K562 (cell line): ENCODE results near the gene STK11. TPM values are rescaled to one million over a fixed set of nuclear protein-coding genes. Genes with fewer than 3 reads are reported as not detected.

Source experiments
- DLX4 ChIP-seq: fragments of 250-450 bp; sonication (Bioruptor Pico); IDR thresholded peaks from 2 replicates; pipeline ENCODE4 v1.6.1; 2021; ENCODE audit warnings: mild to moderate bottlenecking
- EHMT2 ChIP-seq: fragments of 450-650 bp; IDR thresholded peaks from 2 replicates; pipeline ENCODE4 v1.6.1; 2018; ENCODE audit warnings: antibody characterized with exemption
- NFATC3 ChIP-seq: fragments of 450-650 bp; IDR thresholded peaks from 2 replicates; pipeline ENCODE4 v1.6.1; 2017; ENCODE audit warnings: mild to moderate bottlenecking
- PHF20 ChIP-seq: fragments of 450-650 bp; IDR thresholded peaks from 2 replicates; pipeline ENCODE4 v1.6.1; 2018; ENCODE audit not compliant: partially characterized antibody
- POLR2G ChIP-seq: fragments of 200-400 bp; formaldehyde crosslinking; IDR thresholded peaks from 2 replicates; pipeline ENCODE4 v1.6.1; 2017; ENCODE audit warnings: low read depth, mild to moderate bottlenecking, antibody characterized with exemption, low read length, moderate library complexity
- SMARCA4 ChIP-seq: fragments of 450-650 bp; IDR thresholded peaks from 2 replicates; pipeline ENCODE4 v1.6.1; 2016
- SRSF3 ChIP-seq: fragments of 200-400 bp; formaldehyde crosslinking; IDR thresholded peaks from 2 replicates; pipeline ENCODE4 v1.6.1; 2016; ENCODE audit warnings: mild to moderate bottlenecking, low read length, moderate library complexity; ENCODE audit not compliant: insufficient read depth
- TBL1XR1 ChIP-seq, 2 experiments: IDR thresholded peaks; 2 replicates each; pipeline ENCODE4 v1.6.1; 2012; ENCODE audit warnings: improper control_type of control experiment in 2 of 2, low read length in 2 of 2, mild to moderate bottlenecking in 1 of 2
- TFAM ChIP-seq: fragments of 250-450 bp; sonication (Bioruptor Pico); conservative IDR thresholded peaks from 2 replicates; pipeline ENCODE4 v1.5.0; 2021; ENCODE audit warnings: mild to moderate bottlenecking, moderate library complexity
- ZBTB33 ChIP-seq: sonication (generic); formaldehyde crosslinking; IDR thresholded peaks from 2 replicates; pipeline ENCODE4 v1.8.1; 2023; ENCODE audit warnings: mild to moderate bottlenecking, missing genetic modification reagents
- ZFPM2 ChIP-seq: fragments of 250-450 bp; sonication (Bioruptor Pico); IDR thresholded peaks from 2 replicates; pipeline ENCODE4 v1.5.1; 2022; ENCODE audit warnings: mild to moderate bottlenecking
- ZNF217 ChIP-seq: sonication (generic); formaldehyde crosslinking; IDR thresholded peaks from 2 replicates; pipeline ENCODE4 v1.8.0; 2022; ENCODE audit warnings: mild to moderate bottlenecking, missing genetic modification reagents
- polyA plus RNA-seq, 8 experiments: library from polyadenylated mRNA; depleted of rRNA in 4 of 8; stranded (reverse) in 5 of 8; unstranded in 3 of 8; fragments of >200 nt; fragmentation: Nextera tagmentation in 2 of 8; fragmentation: Illumina TruSeq in 1 of 8; extraction: Ambion mirVana in 2 of 8; extraction: Trizol in 1 of 8; gene quantifications; 2 replicates each; pipeline versions ENCODE4 v1.2.1 to v1.2.3, GENCODE V29; 2011 to 2014; ENCODE audit warnings: inconsistent platforms in 1 of 8, missing spikeins in 1 of 8
- total RNA-seq, 7 experiments: library from RNA; depleted of rRNA in 6 of 7; stranded (reverse); fragments of >200 nt in 6 of 7; fragmentation: Illumina TruSeq in 2 of 7; extraction: Trizol in 2 of 7; gene quantifications; 2 replicates each; pipeline versions ENCODE4 v1.2.1 to v1.2.3, GENCODE V29; 2011 to 2021; ENCODE audit warnings: low replicate concordance in 1 of 7
- TF ChIP-seq, protein P1 (sequence below): sonication (generic); formaldehyde crosslinking; IDR thresholded peaks from 2 replicates; pipeline ENCODE4 v1.8.1; 2023; ENCODE audit warnings: mild to moderate bottlenecking, missing genetic modification reagents
- TF ChIP-seq, protein P2 (sequence below): sonication (generic); formaldehyde crosslinking; IDR thresholded peaks from 2 replicates; pipeline ENCODE4 v1.8.0; 2022; ENCODE audit warnings: mild to moderate bottlenecking, missing genetic modification reagents, borderline replicate concordance
- TF ChIP-seq, protein P3 (sequence below): fragments of 150-350 bp; IDR thresholded peaks from 2 replicates; pipeline ENCODE4 v1.6.1; 2014; ENCODE audit warnings: low read depth, mild to moderate bottlenecking, low read length, borderline replicate concordance
- TF ChIP-seq, protein P4 (sequence below): fragments of 450-650 bp; formaldehyde crosslinking; IDR thresholded peaks from 2 replicates; pipeline ENCODE4 v1.4.0; 2020; ENCODE audit warnings: mild to moderate bottlenecking, moderate library complexity

Gene STK11
- total and polyA plus RNA-seq, 9 of the 15 experiments (the other 6 are each of a cell fraction or from before 2014, with no cell fraction given), result 0.15 to 96.5 (median 31.7) TPM

DNA sequence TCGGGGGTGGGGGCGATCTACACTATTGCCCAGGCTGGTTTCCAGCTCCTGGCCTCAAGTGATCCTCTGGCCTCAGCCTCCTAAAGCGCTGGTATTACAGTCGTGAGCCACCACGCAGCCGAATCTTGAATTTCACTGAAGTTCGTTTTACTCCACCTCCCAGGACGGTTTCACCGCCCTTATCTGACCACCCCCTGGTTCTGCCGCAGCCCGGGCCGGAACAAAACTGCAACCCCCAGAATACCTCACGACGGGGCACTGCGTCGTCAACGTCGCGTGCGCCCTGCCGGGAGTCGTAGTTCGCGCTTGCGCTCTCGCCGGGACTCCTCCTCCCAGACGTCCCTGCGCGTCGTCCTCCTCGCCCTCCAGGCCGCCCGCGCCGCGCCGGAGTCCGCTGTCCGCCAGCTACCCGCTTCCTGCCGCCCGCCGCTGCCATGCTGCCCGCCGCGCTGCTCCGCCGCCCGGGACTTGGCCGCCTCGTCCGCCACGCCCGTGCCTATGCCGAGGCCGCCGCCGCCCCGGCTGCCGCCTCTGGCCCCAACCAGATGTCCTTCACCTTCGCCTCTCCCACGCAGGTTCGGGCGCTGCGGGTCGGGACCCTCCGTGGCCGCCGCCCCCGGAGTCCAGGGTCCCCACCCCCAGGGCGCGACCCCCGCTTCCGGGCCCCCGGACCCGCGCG is 36.0 kb downstream of the STK11 start, which contains the start of gene ATP5F1D (continued):
- TF ChIP-seq, protein P1, sequence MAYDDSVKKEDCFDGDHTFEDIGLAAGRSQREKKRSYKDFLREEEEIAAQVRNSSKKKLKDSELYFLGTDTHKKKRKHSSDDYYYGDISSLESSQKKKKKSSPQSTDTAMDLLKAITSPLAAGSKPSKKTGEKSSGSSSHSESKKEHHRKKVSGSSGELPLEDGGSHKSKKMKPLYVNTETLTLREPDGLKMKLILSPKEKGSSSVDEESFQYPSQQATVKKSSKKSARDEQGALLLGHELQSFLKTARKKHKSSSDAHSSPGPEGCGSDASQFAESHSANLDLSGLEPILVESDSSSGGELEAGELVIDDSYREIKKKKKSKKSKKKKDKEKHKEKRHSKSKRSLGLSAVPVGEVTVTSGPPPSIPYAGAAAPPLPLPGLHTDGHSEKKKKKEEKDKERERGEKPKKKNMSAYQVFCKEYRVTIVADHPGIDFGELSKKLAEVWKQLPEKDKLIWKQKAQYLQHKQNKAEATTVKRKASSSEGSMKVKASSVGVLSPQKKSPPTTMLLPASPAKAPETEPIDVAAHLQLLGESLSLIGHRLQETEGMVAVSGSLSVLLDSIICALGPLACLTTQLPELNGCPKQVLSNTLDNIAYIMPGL, result peak; percentile 52; the same call in 1 of the 2 replicates
- peak; percentile 90 for TF ChIP-seq POLR2G
- no peak for TF ChIP-seq TFAM (CRISPR knock-in tag)
- TF ChIP-seq TBL1XR1 (IDR thresholded peaks at IDR 0.05; ENCODE audit: low read length in 2 of 2), result peak in 1 of 2 experiments; percentile 75; a peak in 2 of 4 replicates
- TF ChIP-seq, protein P2, sequence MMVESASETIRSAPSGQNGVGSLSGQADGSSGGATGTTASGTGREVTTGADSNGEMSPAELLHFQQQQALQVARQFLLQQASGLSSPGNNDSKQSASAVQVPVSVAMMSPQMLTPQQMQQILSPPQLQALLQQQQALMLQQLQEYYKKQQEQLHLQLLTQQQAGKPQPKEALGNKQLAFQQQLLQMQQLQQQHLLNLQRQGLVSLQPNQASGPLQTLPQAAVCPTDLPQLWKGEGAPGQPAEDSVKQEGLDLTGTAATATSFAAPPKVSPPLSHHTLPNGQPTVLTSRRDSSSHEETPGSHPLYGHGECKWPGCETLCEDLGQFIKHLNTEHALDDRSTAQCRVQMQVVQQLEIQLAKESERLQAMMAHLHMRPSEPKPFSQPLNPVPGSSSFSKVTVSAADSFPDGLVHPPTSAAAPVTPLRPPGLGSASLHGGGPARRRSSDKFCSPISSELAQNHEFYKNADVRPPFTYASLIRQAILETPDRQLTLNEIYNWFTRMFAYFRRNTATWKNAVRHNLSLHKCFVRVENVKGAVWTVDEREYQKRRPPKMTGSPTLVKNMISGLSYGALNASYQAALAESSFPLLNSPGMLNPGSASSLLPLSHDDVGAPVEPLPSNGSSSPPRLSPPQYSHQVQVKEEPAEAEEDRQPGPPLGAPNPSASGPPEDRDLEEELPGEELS, result no peak
- no peak for TF ChIP-seq ZBTB33
- TF ChIP-seq SRSF3, result no peak
- TF ChIP-seq, protein P3, sequence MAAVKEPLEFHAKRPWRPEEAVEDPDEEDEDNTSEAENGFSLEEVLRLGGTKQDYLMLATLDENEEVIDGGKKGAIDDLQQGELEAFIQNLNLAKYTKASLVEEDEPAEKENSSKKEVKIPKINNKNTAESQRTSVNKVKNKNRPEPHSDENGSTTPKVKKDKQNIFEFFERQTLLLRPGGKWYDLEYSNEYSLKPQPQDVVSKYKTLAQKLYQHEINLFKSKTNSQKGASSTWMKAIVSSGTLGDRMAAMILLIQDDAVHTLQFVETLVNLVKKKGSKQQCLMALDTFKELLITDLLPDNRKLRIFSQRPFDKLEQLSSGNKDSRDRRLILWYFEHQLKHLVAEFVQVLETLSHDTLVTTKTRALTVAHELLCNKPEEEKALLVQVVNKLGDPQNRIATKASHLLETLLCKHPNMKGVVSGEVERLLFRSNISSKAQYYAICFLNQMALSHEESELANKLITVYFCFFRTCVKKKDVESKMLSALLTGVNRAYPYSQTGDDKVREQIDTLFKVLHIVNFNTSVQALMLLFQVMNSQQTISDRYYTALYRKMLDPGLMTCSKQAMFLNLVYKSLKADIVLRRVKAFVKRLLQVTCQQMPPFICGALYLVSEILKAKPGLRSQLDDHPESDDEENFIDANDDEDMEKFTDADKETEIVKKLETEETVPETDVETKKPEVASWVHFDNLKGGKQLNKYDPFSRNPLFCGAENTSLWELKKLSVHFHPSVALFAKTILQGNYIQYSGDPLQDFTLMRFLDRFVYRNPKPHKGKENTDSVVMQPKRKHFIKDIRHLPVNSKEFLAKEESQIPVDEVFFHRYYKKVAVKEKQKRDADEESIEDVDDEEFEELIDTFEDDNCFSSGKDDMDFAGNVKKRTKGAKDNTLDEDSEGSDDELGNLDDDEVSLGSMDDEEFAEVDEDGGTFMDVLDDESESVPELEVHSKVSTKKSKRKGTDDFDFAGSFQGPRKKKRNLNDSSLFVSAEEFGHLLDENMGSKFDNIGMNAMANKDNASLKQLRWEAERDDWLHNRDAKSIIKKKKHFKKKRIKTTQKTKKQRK, result no peak
- no peak for TF ChIP-seq EHMT2
- TF ChIP-seq, protein P4, sequence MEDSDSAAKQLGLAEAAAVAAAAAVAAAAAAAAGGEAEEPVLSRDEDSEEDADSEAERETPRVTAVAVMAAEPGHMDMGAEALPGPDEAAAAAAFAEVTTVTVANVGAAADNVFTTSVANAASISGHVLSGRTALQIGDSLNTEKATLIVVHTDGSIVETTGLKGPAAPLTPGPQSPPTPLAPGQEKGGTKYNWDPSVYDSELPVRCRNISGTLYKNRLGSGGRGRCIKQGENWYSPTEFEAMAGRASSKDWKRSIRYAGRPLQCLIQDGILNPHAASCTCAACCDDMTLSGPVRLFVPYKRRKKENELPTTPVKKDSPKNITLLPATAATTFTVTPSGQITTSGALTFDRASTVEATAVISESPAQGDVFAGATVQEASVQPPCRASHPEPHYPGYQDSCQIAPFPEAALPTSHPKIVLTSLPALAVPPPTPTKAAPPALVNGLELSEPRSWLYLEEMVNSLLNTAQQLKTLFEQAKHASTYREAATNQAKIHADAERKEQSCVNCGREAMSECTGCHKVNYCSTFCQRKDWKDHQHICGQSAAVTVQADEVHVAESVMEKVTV (CRISPR knock-in tag), result no peak
- TF ChIP-seq ZNF217 (CRISPR knock-in tag), result no peak
- no peak for TF ChIP-seq PHF20
- TF ChIP-seq SMARCA4, result no peak
- TF ChIP-seq NFATC3, result no peak
- no peak for TF ChIP-seq ZFPM2
- no peak for TF ChIP-seq DLX4
